COLO668 (cell line): ENCODE results near the gene KCNJ11.

Source experiments
- DNase-seq: peaks from one replicate; lab custom pipeline; 2025; ENCODE audit not compliant: unreplicated experiment; lab: John Stamatoyannopoulos, UW

Gene KCNJ11

DNA sequence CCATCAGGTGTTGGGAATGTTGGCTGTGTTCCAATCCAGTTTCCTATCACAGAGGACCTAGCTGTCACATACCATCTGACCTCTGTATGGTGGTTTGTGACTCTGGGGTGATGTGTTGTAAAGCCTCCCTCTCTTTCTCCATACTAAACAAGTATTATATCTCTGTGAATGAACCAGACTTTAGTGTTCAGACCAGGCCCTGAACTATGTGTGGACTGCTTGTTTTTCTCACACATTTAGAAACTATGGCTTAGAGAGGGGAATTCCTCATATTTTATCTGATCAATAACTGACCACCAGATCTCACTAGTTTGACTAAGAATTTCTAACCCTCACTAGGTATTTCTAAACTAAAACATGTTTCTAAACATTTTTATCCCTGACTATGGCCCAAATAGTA, 19.4 kb downstream of the KCNJ11 start:
- DNase-seq: no peak

GRCh38 chr11:17368551-17368950, 19.9 kb downstream of the KCNJ11 start:
- no peak for DNase-seq

GRCh38 chr11:17366495-17366894, 22.0 kb downstream of the KCNJ11 start:
- no peak for DNase-seq

GRCh38 chr11:17354601-17354991, 33.9 kb downstream of the KCNJ11 start:
- peak; percentile 62 for DNase-seq

- DNase-seq: no peak
These were observed 34.4 kb downstream of the KCNJ11 start for GRCh38 chr11:17353821-17354600.

DNA sequence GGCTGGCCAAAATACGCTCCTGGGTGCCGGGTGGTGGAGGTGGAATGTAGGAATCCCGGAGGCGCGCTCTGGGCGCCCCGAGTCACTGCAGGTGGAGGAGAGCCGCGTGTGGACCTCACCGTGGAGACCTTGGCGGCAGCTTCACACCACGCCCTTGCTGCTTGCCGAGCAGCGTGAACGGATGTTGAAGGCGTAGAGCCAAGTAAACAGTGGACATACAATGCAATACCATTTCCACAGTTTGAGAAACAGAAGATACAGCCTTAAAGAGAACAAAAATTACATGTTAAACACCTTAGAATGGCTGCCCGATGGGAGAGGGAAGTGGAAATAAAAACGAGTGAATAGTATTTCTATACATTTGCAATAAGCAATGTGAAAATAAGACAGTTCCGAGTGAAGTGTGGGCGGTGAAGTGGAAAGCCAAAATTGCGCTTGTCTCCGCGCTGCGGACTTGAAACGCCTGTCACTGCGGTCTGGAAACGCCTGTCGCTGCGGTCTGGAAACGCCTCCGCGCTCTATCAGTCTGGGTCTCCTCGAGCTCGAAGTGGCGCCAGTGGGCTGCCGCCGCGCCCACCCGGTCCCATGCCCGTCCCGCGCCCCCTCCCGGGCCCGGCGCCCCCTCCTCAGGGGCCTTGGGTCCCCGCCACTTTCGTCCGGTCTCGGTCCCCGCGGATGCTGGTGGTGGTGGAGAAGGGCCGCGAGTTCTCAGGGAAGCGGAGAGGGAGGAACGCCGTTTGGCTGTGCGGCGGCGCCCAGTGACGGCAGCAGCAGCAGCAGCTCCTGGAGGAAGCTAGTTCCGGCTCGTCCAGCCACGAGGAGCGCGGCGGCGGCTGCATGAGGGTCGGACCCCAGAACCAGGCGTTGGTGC, 35.3 kb downstream of the KCNJ11 start:
- peak; percentile 90 for DNase-seq

GRCh38 chr11:17351510-17352176, 36.8 kb downstream of the KCNJ11 start, which contains the start of gene NCR3LG1:
NCR3LG1 (plus strand) TSS chr11:17351800; CDS start chr11:17351970, 170 bp downstream.
- peak; percentile 82 for DNase-seq

DNA sequence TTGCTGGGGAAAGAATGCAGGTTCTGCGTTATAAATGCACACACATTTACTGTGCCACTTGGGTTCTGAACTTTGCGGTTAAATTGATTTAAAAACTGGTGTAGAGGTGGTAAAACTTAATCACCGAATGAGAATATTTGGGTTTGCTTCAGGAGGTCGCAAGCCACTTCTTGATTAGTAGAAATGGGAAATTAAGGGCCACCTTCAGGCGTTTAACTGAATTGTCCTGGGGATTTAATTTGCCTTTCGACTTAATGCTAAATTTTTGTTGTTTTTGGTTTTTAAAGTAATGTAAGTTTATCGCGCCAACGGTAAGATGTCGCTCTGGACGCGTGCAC, 37.3 kb downstream of the KCNJ11 start:
- no peak for DNase-seq

DNA sequence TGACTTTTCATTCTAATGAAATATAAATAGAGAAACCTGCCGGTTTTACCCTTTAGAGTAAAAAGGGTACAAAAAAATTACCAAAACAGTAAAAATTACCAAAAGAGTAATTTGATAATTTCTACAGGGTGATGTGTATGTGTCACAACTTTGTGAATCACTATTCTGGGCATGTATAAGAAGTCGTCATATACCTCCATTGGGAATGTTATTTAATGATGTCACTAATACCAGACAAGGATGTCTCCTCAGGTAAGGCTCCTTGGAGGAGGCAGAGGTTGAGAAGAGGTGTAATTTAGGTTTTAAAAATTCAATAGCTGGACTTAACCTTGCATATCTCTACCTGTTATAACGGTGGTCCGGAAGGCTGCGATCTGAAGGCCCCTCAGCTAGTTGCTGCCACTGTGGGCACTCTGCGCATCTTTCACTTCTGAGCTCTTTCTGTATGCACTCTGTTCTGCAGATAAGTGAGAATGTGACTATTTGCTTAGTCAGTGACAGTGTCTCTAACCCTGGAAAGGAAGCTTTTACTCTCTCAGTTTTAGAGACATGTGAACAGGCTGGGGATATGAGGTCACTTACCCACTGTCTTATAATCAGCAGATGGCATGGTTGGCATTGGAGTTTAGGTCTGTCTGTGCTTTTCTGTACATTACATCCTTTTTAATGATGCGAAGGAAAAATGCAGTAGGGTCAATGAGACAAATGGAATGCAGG, 37.8 kb downstream of the KCNJ11 start:
- no peak for DNase-seq

DNA sequence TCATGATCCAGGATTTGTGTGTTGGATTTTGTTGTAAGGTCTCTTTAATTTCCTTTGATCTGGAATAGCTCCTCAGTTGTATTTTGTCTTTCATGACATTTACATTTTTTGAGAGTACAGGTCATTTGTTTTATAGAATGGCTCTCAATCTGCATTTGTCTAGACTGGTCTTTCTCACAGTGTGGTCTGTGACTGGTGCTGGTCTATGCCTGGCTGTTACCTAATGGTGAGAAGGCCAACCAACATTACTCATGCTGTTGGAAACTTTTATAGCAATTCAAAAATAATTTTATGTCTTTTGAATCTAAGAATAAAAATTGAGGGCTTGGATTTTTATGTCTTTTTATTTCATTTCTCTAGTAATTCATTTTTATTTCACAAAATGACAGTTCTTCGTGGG, 40.8 kb downstream of the KCNJ11 start:
- no peak for DNase-seq

- no peak for DNase-seq
These were observed 44.6 kb downstream of the KCNJ11 start for GRCh38 chr11:17343907-17344306.

DNA sequence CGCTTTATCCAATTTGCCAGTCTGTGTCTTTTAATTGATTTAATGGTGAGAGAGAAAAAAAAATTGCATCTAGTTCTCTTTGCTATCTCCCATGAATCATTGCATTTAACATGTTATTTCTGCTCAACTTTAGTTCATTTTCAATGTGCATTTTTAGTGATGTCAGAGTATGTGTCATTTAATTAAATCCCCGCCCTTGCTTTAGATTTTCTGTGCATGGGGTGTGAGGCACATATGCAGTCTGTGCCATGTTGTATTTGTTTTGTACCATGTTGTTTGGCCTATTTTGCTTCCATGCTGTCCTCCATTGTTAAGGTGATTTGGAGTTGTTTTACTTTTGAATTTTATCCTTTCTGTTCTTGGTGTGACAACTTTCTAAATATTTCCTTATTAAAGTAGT, 45.2 kb downstream of the KCNJ11 start:
- no peak for DNase-seq
